HEK293 (cell line): ENCODE measurements around the gene TMEM238L.

Experiments used
- CTCF ChIA-PET: fragments of 350-600 bp; formaldehyde crosslinking; extraction: SDS; loops from one replicate; lab custom pipeline; 2021; ENCODE audit warnings: antibody characterized with exemption; lab: Yijun Ruan, JAX
- POLR2A ChIA-PET: fragments of 300-600 bp; formaldehyde crosslinking; extraction: SDS; loops from one replicate; lab custom pipeline; 2020; ENCODE audit warnings: antibody characterized with exemption, inconsistent platforms; lab: Yijun Ruan, JAX
- H3K27ac ChIP-seq: fragments of 200-500 bp; sonication (Bioruptor generic); 2 replicates; pipeline ENCODE4 v1.5.1; 2014; ENCODE audit warnings: low read depth, low read length, control low read depth, inconsistent platforms; ENCODE audit errors: extremely low read depth
- H3K36me3 ChIP-seq, 2 experiments: fragments of 200-500 bp in 1 of 2; sonication (Bioruptor generic) in 1 of 2; 1 replicate in 1 of 2; 2 replicates in 1 of 2; pipeline ENCODE4 v1.5.1; 2014 to 2017; ENCODE audit warnings: inconsistent platforms in 2 of 2, low read length in 2 of 2; ENCODE audit not compliant: control insufficient read depth in 2 of 2, insufficient read depth in 1 of 2
- H3K4me1 ChIP-seq: fragments of 200-500 bp; sonication (Bioruptor generic); 2 replicates; pipeline ENCODE4 v1.5.1; 2014; ENCODE audit warnings: mild to moderate bottlenecking, low read length, inconsistent platforms; ENCODE audit not compliant: control insufficient read depth, insufficient read depth
- H3K4me3 ChIP-seq: 2 replicates; pipeline ENCODE4 v1.5.1; 2011; ENCODE audit warnings: low read depth, mild to moderate bottlenecking, control low read depth, low read length, moderate library complexity
- H3K9me3 ChIP-seq: fragments of 200-500 bp; sonication (Bioruptor generic); 2 replicates; pipeline ENCODE4 v1.5.1; 2014; ENCODE audit warnings: low read depth, low read length, inconsistent platforms; ENCODE audit not compliant: control insufficient read depth, insufficient read depth
- BCL11A ChIP-seq: fragments of 450-650 bp; formaldehyde crosslinking; IDR thresholded peaks from 2 replicates; pipeline ENCODE4 v1.5.1; 2016; ENCODE audit warnings: low read depth, missing biosample characterization, missing genetic modification characterization
- KLF1 ChIP-seq: fragments of 450-650 bp; formaldehyde crosslinking; IDR thresholded peaks from 2 replicates; pipeline ENCODE4 v1.5.1; 2016; ENCODE audit warnings: missing biosample characterization, missing genetic modification characterization
- PRDM4 ChIP-seq: fragments of 450-650 bp; formaldehyde crosslinking; IDR thresholded peaks from 2 replicates; pipeline ENCODE4 v1.5.1; 2017; ENCODE audit warnings: missing biosample characterization, missing genetic modification characterization
- ZBTB49 ChIP-seq: fragments of 450-650 bp; formaldehyde crosslinking; IDR thresholded peaks from 2 replicates; pipeline ENCODE4 v1.5.1; 2016; ENCODE audit warnings: missing biosample characterization, missing genetic modification characterization, low read depth
- ZNF10 ChIP-seq: fragments of 450-650 bp; formaldehyde crosslinking; IDR thresholded peaks from 2 replicates; pipeline ENCODE4 v1.5.1; 2017; ENCODE audit warnings: missing biosample characterization, missing genetic modification characterization
- ZNF112 ChIP-seq: fragments of 450-650 bp; formaldehyde crosslinking; IDR thresholded peaks from 2 replicates; pipeline ENCODE4 v1.5.0; 2017; ENCODE audit warnings: missing biosample characterization, missing genetic modification characterization
- ZNF114 ChIP-seq: fragments of 450-650 bp; formaldehyde crosslinking; IDR thresholded peaks from 2 replicates; pipeline ENCODE4 v1.5.0; 2017; ENCODE audit warnings: missing biosample characterization, missing genetic modification characterization
- ZNF146 ChIP-seq: fragments of 450-650 bp; formaldehyde crosslinking; IDR thresholded peaks from 2 replicates; pipeline ENCODE4 v1.5.1; 2016; ENCODE audit warnings: missing biosample characterization, missing genetic modification characterization
- ZNF157 ChIP-seq: fragments of 450-650 bp; formaldehyde crosslinking; IDR thresholded peaks from 2 replicates; pipeline ENCODE4 v1.5.1; 2016; ENCODE audit warnings: missing biosample characterization, missing genetic modification characterization
- ZNF174 ChIP-seq: fragments of 450-650 bp; formaldehyde crosslinking; IDR thresholded peaks from 2 replicates; pipeline ENCODE4 v1.5.0; 2017; ENCODE audit warnings: missing biosample characterization, mild to moderate bottlenecking, missing genetic modification characterization
- ZNF423 ChIP-seq: fragments of 450-650 bp; formaldehyde crosslinking; IDR thresholded peaks from 2 replicates; pipeline ENCODE4 v1.5.1; 2016; ENCODE audit warnings: missing biosample characterization, missing genetic modification characterization
- ZNF518A ChIP-seq: fragments of 450-650 bp; formaldehyde crosslinking; conservative IDR thresholded peaks from 2 replicates; pipeline ENCODE4 v1.5.1; 2016; ENCODE audit warnings: low read depth, missing biosample characterization, missing genetic modification characterization
- ZNF521 ChIP-seq: fragments of 450-650 bp; formaldehyde crosslinking; IDR thresholded peaks from 2 replicates; pipeline ENCODE4 v1.5.1; 2017; ENCODE audit warnings: missing biosample characterization, mild to moderate bottlenecking, missing genetic modification characterization
- ZNF544 ChIP-seq: fragments of 450-650 bp; formaldehyde crosslinking; IDR thresholded peaks from 2 replicates; pipeline ENCODE4 v1.5.0; 2017; ENCODE audit warnings: missing biosample characterization, missing genetic modification characterization
- ZNF654 ChIP-seq: fragments of 450-650 bp; formaldehyde crosslinking; IDR thresholded peaks from 2 replicates; pipeline ENCODE4 v1.5.1; 2016; ENCODE audit warnings: low read depth, missing biosample characterization, missing genetic modification characterization
- TF ChIP-seq, protein P1 (sequence below): fragments of 450-650 bp; formaldehyde crosslinking; conservative IDR thresholded peaks from 2 replicates; pipeline ENCODE4 v1.5.1; 2016; ENCODE audit warnings: low read depth, missing biosample characterization, missing genetic modification characterization
- TF ChIP-seq, protein P2 (sequence below): fragments of 450-650 bp; formaldehyde crosslinking; IDR thresholded peaks from 2 replicates; pipeline ENCODE4 v1.5.1; 2016; ENCODE audit warnings: missing biosample characterization, missing genetic modification characterization

The TMEM238L gene

GRCh38 chr17:10771148-10771547 lies 32.8 kb downstream of the TMEM238L start (continued):
- TF ChIP-seq ZNF518A (tag by site-specific recombination): no peak

DNA sequence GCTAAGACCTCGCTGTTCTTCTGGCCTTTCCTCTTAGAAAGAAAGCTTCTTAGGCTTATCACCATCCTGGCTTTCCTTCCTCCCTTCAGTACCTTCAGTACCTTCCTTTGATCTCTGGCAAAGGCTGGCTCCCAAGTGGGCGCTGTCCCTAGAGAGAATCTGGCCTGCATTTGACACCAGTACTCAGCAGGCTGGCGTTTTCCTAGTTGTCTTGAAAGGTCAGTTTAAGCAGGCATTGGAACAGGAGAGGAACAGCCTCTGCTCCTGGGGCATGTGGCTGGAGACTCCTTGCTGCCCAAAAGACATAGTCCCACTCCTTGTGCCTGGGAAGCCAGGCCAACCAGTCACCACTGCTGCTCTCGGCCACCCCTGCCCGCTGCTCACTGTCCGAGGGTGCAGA lies 34.1 kb downstream of the TMEM238L start:
- ChIA-PET CTCF (interaction anchor here (0.5 to 1.1 kb wide), 2 partner anchors 74 to 139 kb away, joined by 3 to 4 read pairs; no protein-coding TSS in a partner anchor), POLR2A (no interaction called here)
- Histone ChIP-seq H3K27ac (no peak overlapping the region), H3K9me3 (no peaks in the 10 kb centered on the region; the same call in 1 of the 2 replicates), H3K4me3 (no peak overlapping the region), H3K4me1 (no peaks in the 10 kb centered on the region), H3K36me3 (no peaks in the 10 kb centered on the region)
- TF ChIP-seq ZNF174 (tag by site-specific recombination) (no peak), BCL11A (tag by site-specific recombination) (no peak), ZNF521 (tag by site-specific recombination) (no peak), KLF1 (no peak), ZNF10 (tag by site-specific recombination) (no peak)
- TF ChIP-seq, protein P1, sequence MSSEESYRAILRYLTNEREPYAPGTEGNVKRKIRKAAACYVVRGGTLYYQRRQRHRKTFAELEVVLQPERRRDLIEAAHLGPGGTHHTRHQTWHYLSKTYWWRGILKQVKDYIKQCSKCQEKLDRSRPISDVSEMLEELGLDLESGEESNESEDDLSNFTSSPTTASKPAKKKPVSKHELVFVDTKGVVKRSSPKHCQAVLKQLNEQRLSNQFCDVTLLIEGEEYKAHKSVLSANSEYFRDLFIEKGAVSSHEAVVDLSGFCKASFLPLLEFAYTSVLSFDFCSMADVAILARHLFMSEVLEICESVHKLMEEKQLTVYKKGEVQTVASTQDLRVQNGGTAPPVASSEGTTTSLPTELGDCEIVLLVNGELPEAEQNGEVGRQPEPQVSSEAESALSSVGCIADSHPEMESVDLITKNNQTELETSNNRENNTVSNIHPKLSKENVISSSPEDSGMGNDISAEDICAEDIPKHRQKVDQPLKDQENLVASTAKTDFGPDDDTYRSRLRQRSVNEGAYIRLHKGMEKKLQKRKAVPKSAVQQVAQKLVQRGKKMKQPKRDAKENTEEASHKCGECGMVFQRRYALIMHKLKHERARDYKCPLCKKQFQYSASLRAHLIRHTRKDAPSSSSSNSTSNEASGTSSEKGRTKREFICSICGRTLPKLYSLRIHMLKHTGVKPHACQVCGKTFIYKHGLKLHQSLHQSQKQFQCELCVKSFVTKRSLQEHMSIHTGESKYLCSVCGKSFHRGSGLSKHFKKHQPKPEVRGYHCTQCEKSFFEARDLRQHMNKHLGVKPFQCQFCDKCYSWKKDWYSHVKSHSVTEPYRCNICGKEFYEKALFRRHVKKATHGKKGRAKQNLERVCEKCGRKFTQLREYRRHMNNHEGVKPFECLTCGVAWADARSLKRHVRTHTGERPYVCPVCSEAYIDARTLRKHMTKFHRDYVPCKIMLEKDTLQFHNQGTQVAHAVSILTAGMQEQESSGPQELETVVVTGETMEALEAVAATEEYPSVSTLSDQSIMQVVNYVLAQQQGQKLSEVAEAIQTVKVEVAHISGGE: no peak

- CTCF ChIA-PET: interaction anchor here (0.7 to 1.7 kb wide), 2 partner anchors 31 to 103 kb away, joined by 3 to 4 read pairs; no protein-coding TSS in a partner anchor
- Histone ChIP-seq H3K27ac (no peak overlapping the region), H3K36me3 (no peaks in the 10 kb centered on the region), H3K4me1 (no peaks in the 10 kb centered on the region), H3K9me3 (no peaks in the 10 kb centered on the region; the same call in 1 of the 2 replicates), H3K4me3 (no peak overlapping the region)
- POLR2A ChIA-PET: no interaction called here
- TF ChIP-seq ZNF654 (tag by site-specific recombination) (no peak), ZNF146 (tag by site-specific recombination) (no peak), KLF1 (no peak), ZNF423 (tag by site-specific recombination) (no peak), PRDM4 (tag by site-specific recombination) (no peak), ZBTB49 (tag by site-specific recombination) (no peak), ZNF112 (tag by site-specific recombination) (no peak), ZNF544 (tag by site-specific recombination) (no peak), ZNF157 (tag by site-specific recombination) (no peak), ZNF114 (tag by site-specific recombination) (no peak)
- TF ChIP-seq, protein P2, sequence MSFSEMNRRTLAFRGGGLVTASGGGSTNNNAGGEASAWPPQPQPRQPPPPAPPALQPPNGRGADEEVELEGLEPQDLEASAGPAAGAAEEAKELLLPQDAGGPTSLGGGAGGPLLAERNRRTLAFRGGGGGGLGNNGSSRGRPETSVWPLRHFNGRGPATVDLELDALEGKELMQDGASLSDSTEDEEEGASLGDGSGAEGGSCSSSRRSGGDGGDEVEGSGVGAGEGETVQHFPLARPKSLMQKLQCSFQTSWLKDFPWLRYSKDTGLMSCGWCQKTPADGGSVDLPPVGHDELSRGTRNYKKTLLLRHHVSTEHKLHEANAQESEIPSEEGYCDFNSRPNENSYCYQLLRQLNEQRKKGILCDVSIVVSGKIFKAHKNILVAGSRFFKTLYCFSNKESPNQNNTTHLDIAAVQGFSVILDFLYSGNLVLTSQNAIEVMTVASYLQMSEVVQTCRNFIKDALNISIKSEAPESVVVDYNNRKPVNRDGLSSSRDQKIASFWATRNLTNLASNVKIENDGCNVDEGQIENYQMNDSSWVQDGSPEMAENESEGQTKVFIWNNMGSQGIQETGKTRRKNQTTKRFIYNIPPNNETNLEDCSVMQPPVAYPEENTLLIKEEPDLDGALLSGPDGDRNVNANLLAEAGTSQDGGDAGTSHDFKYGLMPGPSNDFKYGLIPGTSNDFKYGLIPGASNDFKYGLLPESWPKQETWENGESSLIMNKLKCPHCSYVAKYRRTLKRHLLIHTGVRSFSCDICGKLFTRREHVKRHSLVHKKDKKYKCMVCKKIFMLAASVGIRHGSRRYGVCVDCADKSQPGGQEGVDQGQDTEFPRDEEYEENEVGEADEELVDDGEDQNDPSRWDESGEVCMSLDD (tag by site-specific recombination): no peak
Measured at GRCh38 chr17:10768750-10769251, 35.1 kb downstream of the TMEM238L start.
